A673 (cell line): ENCODE data around the gene APOBEC3G. TPM values are rescaled to one million over a fixed set of nuclear protein-coding genes. Genes with fewer than 3 reads are reported as not detected.

Experiments used
- BruUV-seq: library from RNA; stranded (reverse); fragments of 400-500 nt; replicated peaks from 2 replicates; lab custom pipeline; 2021; lab: Mats Ljungman, UMichigan
- CTCF ChIA-PET: fragments of 300-600 bp; sonication (Branson Sonifier 250); formaldehyde crosslinking; loops from one replicate; lab custom pipeline; 2022; ENCODE audit warnings: antibody characterized with exemption; lab: Charles Lee
- POLR2A ChIA-PET: fragments of 300-600 bp; sonication (Branson Sonifier 250); formaldehyde crosslinking; loops from one replicate; lab custom pipeline; 2022; ENCODE audit warnings: antibody characterized with exemption; ENCODE audit not compliant: low non-redundant PET; lab: Charles Lee
- DNase-seq: peaks from one replicate; pipeline ENCODE4 v3.0.0-alpha.2; 2015; ENCODE audit warnings: low spot score
- H3K27ac ChIP-seq: fragments of 200-600 bp; sonication (generic); 2 replicates; pipeline ENCODE4 v1.5.1; 2016; ENCODE audit warnings: mixed run types, low read depth, mild to moderate bottlenecking, mixed read lengths, antibody characterized with exemption, low read length; ENCODE audit not compliant: poor library complexity, severe bottlenecking
- H3K27me3 ChIP-seq: fragments of 200-600 bp; sonication (generic); replicated peaks from 2 replicates; pipeline ENCODE4 v1.6.1; 2017; ENCODE audit warnings: mixed run types, low read depth, mild to moderate bottlenecking, mixed read lengths, antibody characterized with exemption, low read length; ENCODE audit not compliant: insufficient read depth, poor library complexity
- H3K36me3 ChIP-seq: fragments of 200-600 bp; sonication (generic); 2 replicates; pipeline ENCODE4 v1.6.1; 2016; ENCODE audit warnings: mixed run types, mild to moderate bottlenecking, mixed read lengths, antibody characterized with exemption, low read length; ENCODE audit not compliant: insufficient read depth, poor library complexity, severe bottlenecking
- H3K4me1 ChIP-seq: fragments of 200-600 bp; sonication (generic); 2 replicates; pipeline ENCODE4 v1.6.1; 2017; ENCODE audit warnings: mixed run types, mild to moderate bottlenecking, mixed read lengths, antibody characterized with exemption, low read length; ENCODE audit not compliant: insufficient read depth, poor library complexity, severe bottlenecking
- H3K4me3 ChIP-seq: fragments of 200-600 bp; sonication (generic); 2 replicates; pipeline ENCODE4 v1.5.1; 2016; ENCODE audit warnings: low read depth, mixed run types, mild to moderate bottlenecking, mixed read lengths, low read length; ENCODE audit not compliant: poor library complexity, severe bottlenecking
- H3K9me3 ChIP-seq: fragments of 200-600 bp; sonication (generic); 2 replicates; pipeline ENCODE4 v1.6.1; 2016; ENCODE audit warnings: mixed run types, low read depth, mild to moderate bottlenecking, mixed read lengths, antibody characterized with exemption, low read length; ENCODE audit not compliant: poor library complexity, severe bottlenecking
- CTCF ChIP-seq: fragments of 300-800, 200-600 bp; sonication (generic); conservative IDR thresholded peaks from 2 replicates; pipeline ENCODE4 v1.5.1; 2017; ENCODE audit warnings: low read depth, mild to moderate bottlenecking, antibody characterized with exemption, low read length, moderate library complexity, mixed read lengths
- EZH2 ChIP-seq: fragments of 200-600 bp; sonication (generic); IDR thresholded peaks from 2 replicates; pipeline ENCODE4 v1.6.1; 2017; ENCODE audit warnings: borderline replicate concordance, low read depth, mild to moderate bottlenecking, mixed read lengths, antibody characterized with exemption, low read length; ENCODE audit not compliant: poor library complexity, severe bottlenecking
- intact Hi-C: fragments of 100-400 bp; cut with micrococcal nuclease; formaldehyde crosslinking; loops from one replicate; pipeline ENCODE4 v1.10.0; 2022; ENCODE audit not compliant: unreplicated experiment
- total RNA-seq: library from RNA; stranded (reverse); gene quantifications from 2 replicates; pipeline ENCODE4 v1.2.3, GENCODE V29; 2021

Gene APOBEC3G
- total RNA-seq, 1 experiment from 2014 or later = 2.5 TPM

DNA sequence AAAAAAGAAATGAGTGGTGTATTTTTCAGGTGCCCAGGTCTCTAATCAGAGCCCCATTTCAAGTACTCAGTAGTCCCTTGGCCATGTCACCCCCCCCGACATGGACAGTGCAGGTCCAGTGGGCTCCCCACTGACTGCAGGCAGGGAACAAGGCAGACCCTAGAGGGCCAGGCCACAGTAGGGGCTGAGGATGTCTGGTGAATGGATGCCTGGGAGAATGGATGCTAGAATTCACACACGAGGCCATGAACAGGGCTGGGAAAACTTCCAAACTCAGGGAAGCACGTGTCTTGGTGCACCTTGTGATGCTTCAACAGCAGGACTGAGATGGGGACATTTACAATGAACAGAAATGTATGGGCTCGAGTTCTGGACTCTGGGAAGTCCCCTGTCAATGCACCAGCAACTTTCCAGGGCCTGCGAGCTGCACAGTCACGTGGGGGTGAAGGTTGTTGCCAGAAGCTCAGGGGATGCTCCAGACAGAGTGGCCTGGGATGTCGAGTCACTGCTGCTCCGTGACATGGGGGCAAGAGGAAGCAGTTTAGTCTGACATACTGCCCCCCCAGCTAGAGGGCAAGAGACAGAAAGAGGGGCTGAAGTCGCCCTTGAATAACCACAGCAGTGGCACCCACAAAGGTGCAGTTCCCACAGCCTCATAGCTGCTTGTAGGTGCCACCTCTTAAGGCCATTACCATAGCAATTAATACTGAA, 3.1 kb downstream of the APOBEC3G start:
- H3K27me3 ChIP-seq = no peaks in the 10 kb centered on the region
- ChIA-PET CTCF (interaction anchor here (0.6 kb wide), 1 partner anchor 65 kb away, joined by 3 read pairs; no protein-coding TSS in a partner anchor), POLR2A (no interaction called here)
- BruUV-seq = no TSS peak
- H3K4me3 ChIP-seq = no peak overlapping the region
- H3K9me3 ChIP-seq = no peaks in the 10 kb centered on the region
- TF ChIP-seq EZH2 (no peak), CTCF (no peak)
- H3K4me1 ChIP-seq = peaks cover 8% of the 10 kb centered on the region
- intact Hi-C loops = no loop called here
- DNase-seq = no peak
- H3K27ac ChIP-seq = no peak overlapping the region
- H3K36me3 ChIP-seq = no peaks in the 10 kb centered on the region

- H3K27me3 ChIP-seq = no peaks in the 10 kb centered on the region
- peaks cover 8% of the 10 kb centered on the region for H3K4me1 ChIP-seq
- ChIA-PET POLR2A (no interaction called here), CTCF (no interaction called here)
- no TSS peak for BruUV-seq
- intact Hi-C loops = no loop called here
- DNase-seq = no peak
- no peak overlapping the region for H3K27ac ChIP-seq
- H3K4me3 ChIP-seq = no peak overlapping the region
- no peaks in the 10 kb centered on the region for H3K9me3 ChIP-seq
- H3K36me3 ChIP-seq = no peaks in the 10 kb centered on the region
- no peak for TF ChIP-seq EZH2
- no peak for TF ChIP-seq CTCF
Measured at GRCh38 chr22:39081016-39081415, 3.9 kb downstream of the APOBEC3G start.

DNA sequence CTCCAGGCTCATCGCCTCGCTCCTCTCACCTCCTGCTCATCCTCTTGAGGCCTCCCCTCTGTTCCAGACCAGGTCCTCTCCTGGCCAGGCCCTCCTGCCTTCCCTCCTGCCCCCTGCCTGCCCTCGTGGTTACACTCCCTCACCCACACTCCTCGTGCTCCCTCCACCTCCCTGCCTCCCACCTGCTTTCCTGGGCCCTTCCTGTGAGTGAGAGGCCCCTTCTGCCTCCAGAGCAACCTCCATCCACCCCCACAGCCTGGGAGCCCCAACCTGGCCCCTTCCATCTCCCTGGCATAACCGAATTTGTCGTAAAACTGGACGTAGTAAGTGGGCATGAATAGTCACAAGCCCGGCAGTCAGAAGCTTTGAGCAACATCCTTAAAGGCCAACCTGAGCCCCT, 4.5 kb downstream of the APOBEC3G start:
- intact Hi-C loops = no loop called here
- Histone ChIP-seq H3K9me3 (no peaks in the 10 kb centered on the region), H3K27ac (no peak overlapping the region), H3K4me3 (no peak overlapping the region), H3K27me3 (no peaks in the 10 kb centered on the region), H3K4me1 (peaks cover 8% of the 10 kb centered on the region), H3K36me3 (no peaks in the 10 kb centered on the region)
- ChIA-PET POLR2A (no interaction called here), CTCF (no interaction called here)
- DNase-seq = no peak
- TF ChIP-seq EZH2 (no peak), CTCF (no peak)
- no TSS peak for BruUV-seq
